ENCODE measurements around the gene ADGRL1.
"Not testable (repeated sequence)": the region's sequence is repeated elsewhere in the genome, so short reads cannot be mapped to it uniquely, and the experiment has no call there.

ADGRL1 gene

DNA sequence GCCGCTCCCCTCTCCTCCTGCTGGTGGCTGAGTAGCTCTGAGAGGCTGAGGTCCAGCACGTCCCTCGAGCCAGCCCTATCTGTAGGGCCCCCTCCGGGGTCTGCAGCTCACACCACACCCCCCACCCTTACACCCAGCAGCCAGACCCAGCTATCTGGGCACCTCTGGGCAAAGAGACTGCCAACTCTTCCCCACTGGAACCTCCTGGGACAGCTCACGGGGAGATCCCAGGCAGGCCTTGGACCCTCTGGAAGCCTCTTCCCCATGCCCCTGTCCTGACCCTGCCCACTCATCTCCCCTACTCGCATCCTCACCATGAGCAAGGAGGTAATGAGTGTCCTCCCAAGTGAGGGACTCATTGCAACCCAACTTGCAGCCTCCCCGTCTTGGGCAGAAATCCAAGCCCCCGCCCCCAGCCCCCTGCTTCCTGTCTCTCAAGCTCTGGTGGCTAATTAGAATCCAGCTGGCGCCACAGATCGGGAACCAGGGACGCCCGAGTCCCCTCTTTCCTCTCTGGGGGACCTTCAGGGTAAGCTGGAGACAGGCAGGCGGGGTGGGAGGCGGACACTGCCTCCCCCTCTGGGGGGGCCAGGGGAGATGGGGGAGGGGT is 22.1 kb downstream of the ADGRL1 start:
- Histone ChIP-seq H3K4me3 (ENCODE audit: severe bottlenecking) (no peak overlapping the region), H3K27me3 (ENCODE audit: insufficient read depth, poor library complexity, severe bottlenecking) (no peaks in the 10 kb centered on the region), H3K36me3 (ENCODE audit: low read depth) (no peaks in the 10 kb centered on the region), H3K4me1 (ENCODE audit: insufficient read depth, poor library complexity, severe bottlenecking) (no peaks in the 10 kb centered on the region), H3K9me3 (ENCODE audit: severe bottlenecking) (no peaks in the 10 kb centered on the region), H3K27ac (ENCODE audit: poor library complexity, severe bottlenecking) (no peak overlapping the region)
- DNase-seq (ENCODE audit: low spot score), result no peak
- ATAC-seq (ENCODE audit: low read depth), result no peak
- TF ChIP-seq, protein P1, sequence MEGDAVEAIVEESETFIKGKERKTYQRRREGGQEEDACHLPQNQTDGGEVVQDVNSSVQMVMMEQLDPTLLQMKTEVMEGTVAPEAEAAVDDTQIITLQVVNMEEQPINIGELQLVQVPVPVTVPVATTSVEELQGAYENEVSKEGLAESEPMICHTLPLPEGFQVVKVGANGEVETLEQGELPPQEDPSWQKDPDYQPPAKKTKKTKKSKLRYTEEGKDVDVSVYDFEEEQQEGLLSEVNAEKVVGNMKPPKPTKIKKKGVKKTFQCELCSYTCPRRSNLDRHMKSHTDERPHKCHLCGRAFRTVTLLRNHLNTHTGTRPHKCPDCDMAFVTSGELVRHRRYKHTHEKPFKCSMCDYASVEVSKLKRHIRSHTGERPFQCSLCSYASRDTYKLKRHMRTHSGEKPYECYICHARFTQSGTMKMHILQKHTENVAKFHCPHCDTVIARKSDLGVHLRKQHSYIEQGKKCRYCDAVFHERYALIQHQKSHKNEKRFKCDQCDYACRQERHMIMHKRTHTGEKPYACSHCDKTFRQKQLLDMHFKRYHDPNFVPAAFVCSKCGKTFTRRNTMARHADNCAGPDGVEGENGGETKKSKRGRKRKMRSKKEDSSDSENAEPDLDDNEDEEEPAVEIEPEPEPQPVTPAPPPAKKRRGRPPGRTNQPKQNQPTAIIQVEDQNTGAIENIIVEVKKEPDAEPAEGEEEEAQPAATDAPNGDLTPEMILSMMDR (IDR thresholded peaks at IDR 0.05; ENCODE audit: poor library complexity, severe bottlenecking), result no peak

DNA sequence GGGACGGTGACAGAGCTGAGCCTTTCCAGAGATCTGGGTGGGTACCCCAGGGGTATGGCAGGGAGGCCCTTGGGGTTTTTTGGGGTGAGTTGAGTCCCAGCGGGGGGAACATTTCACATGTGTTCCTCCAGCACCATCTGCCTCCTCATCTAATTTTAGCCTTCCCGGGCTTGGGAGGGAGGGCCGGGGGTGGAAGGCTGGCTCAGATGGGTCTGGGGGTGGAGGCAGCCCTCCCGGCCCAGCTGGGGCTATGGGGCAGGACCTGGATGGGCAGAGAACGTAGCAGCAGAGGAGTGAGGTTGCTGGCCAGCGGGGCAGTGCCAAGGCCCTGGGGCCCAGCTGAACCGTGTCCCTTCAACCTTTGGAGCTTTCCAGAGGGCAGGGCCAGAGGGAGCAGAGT is 23.5 kb downstream of the ADGRL1 start:
- Histone ChIP-seq H3K27me3 (ENCODE audit: insufficient read depth, poor library complexity, severe bottlenecking) (no peaks in the 10 kb centered on the region), H3K9me3 (ENCODE audit: severe bottlenecking) (no peaks in the 10 kb centered on the region), H3K4me1 (ENCODE audit: insufficient read depth, poor library complexity, severe bottlenecking) (no peaks in the 10 kb centered on the region), H3K4me3 (ENCODE audit: severe bottlenecking) (no peak overlapping the region), H3K27ac (ENCODE audit: poor library complexity, severe bottlenecking) (no peak overlapping the region), H3K36me3 (ENCODE audit: low read depth) (no peaks in the 10 kb centered on the region)
- ATAC-seq (ENCODE audit: low read depth), result no peak
- TF ChIP-seq, protein P1 (IDR thresholded peaks at IDR 0.05; ENCODE audit: poor library complexity, severe bottlenecking), result no peak
- no peak for DNase-seq (ENCODE audit: low spot score)

DNA sequence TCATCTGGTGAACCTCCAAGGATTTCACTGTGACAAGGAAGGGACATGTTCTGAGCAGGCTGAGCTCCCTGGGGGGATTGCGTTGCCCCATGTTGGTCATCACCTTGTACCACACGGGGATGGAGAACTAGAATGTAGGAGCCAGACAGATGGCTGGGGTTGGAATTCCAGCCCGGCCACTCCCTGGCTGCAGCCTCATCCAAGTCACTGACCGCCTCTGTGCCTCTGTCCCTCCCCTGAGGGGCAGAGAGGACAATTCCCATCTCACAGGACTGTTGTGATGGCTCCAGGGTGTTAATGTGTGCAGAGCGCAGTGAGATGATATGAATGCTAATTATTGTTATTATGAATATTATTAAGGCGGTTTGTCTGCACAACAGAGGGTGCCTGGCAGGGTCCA is 24.1 kb downstream of the ADGRL1 start:
- H3K27me3 ChIP-seq (ENCODE audit: insufficient read depth, poor library complexity, severe bottlenecking), result no peaks in the 10 kb centered on the region
- H3K36me3 ChIP-seq (ENCODE audit: low read depth), result no peaks in the 10 kb centered on the region
- no peak for ATAC-seq (ENCODE audit: low read depth)
- H3K27ac ChIP-seq (ENCODE audit: poor library complexity, severe bottlenecking), result no peak overlapping the region
- no peak overlapping the region for H3K4me3 ChIP-seq (ENCODE audit: severe bottlenecking)
- TF ChIP-seq, protein P1 (IDR thresholded peaks at IDR 0.05; ENCODE audit: poor library complexity, severe bottlenecking), result no peak
- no peaks in the 10 kb centered on the region for H3K4me1 ChIP-seq (ENCODE audit: insufficient read depth, poor library complexity, severe bottlenecking)
- no peak for DNase-seq (ENCODE audit: low spot score)
- H3K9me3 ChIP-seq (ENCODE audit: severe bottlenecking), result no peaks in the 10 kb centered on the region

DNA sequence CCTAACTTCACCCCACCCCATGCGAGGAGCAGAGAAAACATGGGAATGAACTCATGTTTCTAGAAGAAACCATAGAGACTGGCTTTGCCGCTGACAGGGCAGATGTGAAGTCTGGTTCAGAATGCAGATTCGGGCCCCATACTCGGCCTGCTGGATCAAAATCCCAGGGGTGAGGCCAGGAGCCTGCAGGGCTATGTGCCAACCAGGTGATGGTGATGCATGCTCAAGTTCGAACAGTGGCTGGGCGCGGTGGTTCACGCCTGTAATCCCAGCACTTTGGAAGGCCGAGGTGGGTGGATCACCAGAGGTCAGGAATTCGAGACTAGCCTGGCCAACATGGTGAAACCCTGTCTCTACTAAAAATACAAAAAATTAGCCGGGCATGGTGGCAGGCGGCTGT is 24.8 kb downstream of the ADGRL1 start:
- H3K27me3 ChIP-seq (ENCODE audit: insufficient read depth, poor library complexity, severe bottlenecking); H3K27ac ChIP-seq (ENCODE audit: poor library complexity, severe bottlenecking); H3K4me1 ChIP-seq (ENCODE audit: insufficient read depth, poor library complexity, severe bottlenecking); DNase-seq (ENCODE audit: low spot score); ATAC-seq (ENCODE audit: low read depth); H3K36me3 ChIP-seq (ENCODE audit: low read depth); H3K4me3 ChIP-seq (ENCODE audit: severe bottlenecking); H3K9me3 ChIP-seq (ENCODE audit: severe bottlenecking): not testable (repeated sequence)

DNA sequence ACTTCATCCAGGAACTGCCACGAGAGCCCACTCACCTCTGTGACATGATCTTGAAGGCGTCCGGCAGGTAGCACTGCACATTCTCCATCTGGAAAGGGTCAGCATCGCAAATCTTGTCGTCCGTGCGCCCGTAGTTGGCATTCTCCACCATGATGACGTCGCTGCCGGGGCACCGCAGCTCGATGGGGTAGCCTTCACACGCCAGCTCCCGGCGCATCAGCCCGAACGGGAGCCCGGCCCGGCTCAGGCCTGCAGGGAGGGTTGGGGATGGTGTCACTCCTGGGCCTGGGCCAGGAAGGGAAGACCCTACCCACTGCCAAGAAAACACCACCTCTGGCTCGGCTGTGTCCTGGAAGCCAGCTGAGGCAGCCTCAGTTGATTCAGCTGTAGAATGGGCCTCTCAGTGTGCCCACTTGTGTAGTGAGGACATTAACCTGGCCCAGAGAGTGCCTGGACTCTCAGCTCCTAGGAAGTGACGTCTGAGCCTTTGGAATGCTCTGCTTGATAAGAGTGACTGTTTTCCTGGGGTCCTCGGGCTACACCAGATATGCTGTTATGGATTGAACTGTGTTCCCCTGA is 28.4 kb downstream of the ADGRL1 start:
- H3K9me3 ChIP-seq (ENCODE audit: severe bottlenecking), result no peaks in the 10 kb centered on the region
- H3K4me3 ChIP-seq (ENCODE audit: severe bottlenecking), result no peak overlapping the region
- H3K27me3 ChIP-seq (ENCODE audit: insufficient read depth, poor library complexity, severe bottlenecking), result no peaks in the 10 kb centered on the region
- DNase-seq (ENCODE audit: low spot score) (no peak), ATAC-seq (ENCODE audit: low read depth) (no peak)
- TF ChIP-seq, protein P1 (IDR thresholded peaks at IDR 0.05; ENCODE audit: poor library complexity, severe bottlenecking), result no peak
- H3K4me1 ChIP-seq (ENCODE audit: insufficient read depth, poor library complexity, severe bottlenecking), result no peaks in the 10 kb centered on the region
- no peak overlapping the region for H3K27ac ChIP-seq (ENCODE audit: poor library complexity, severe bottlenecking)
- no peaks in the 10 kb centered on the region for H3K36me3 ChIP-seq (ENCODE audit: low read depth)
